GM13977 (cell line): ENCODE results near the gene HMSD.

Source experiments
- DNase-seq: peaks from one replicate; pipeline ENCODE4 v3.0.0; 2012; ENCODE audit warnings: low spot score
- CTCF ChIP-seq: IDR thresholded peaks from 2 replicates; pipeline ENCODE4 v1.5.1; 2012; ENCODE audit warnings: mild to moderate bottlenecking, control low read depth; ENCODE audit not compliant: insufficient read depth; ENCODE audit errors: extremely low read depth, missing control alignments
- in situ Hi-C: fragments of 300-500 bp; cut with MboI; formaldehyde crosslinking; loops from one replicate; pipeline ENCODE4 v1.12.0; 2022; ENCODE audit warnings: low sequenced_read_pairs, low pct_unique_long_range_greater_than_20kb, mixed read lengths, inconsistent platforms; ENCODE audit not compliant: unreplicated experiment

HMSD gene

GRCh38 chr18:63964908-63965307 is 15.8 kb downstream of the HMSD start:
- in situ Hi-C loops, result no loop called here

GRCh38 chr18:63965716-63966330 is 16.7 kb downstream of the HMSD start:
- in situ Hi-C loops, result no loop called here
- TF ChIP-seq CTCF, result no peak
- DNase-seq, result no peak

More at GRCh38 chr18:63964908-63965307, 15.8 kb downstream of the HMSD start:
- TF ChIP-seq CTCF, result no peak
- DNase-seq, result no peak

- peak; percentile 80 for DNase-seq
- no peak for TF ChIP-seq CTCF
- in situ Hi-C loops, result no loop called here
These were observed 21.1 kb downstream of the HMSD start, which contains the start of gene SERPINB8 for GRCh38 chr18:63969942-63970808. Gene SERPINB8, plus strand, starts transcription at chr18:63970081. Its CDS starts 8,228 bp downstream, at chr18:63978309.

GRCh38 chr18:63970809-63971205 is 21.7 kb downstream of the HMSD start:
- DNase-seq, result no peak
- no peak for TF ChIP-seq CTCF
- in situ Hi-C loops, result no loop called here

GRCh38 chr18:63971320-63972001 is 22.4 kb downstream of the HMSD start:
- TF ChIP-seq CTCF, result no peak
- in situ Hi-C loops, result no loop called here
- no peak for DNase-seq

- DNase-seq, result no peak
- in situ Hi-C loops, result no loop called here
- no peak for TF ChIP-seq CTCF
These were observed 22.9 kb downstream of the HMSD start for GRCh38 chr18:63972002-63972376.
